Neural crest cell (in vitro differentiated cells): ENCODE data around the gene RNF133. TPM values are rescaled to one million over a fixed set of nuclear protein-coding genes. Genes with fewer than 3 reads are reported as not detected.

Source experiments
- DNase-seq: peaks from one replicate; pipeline ENCODE4 v3.0.0; 2021; ENCODE audit warnings: low read depth, mixed read lengths, low spot score
- H3K27ac Mint-ChIP-seq: one replicate; pipeline ENCODE4 v1.8.0; 2021; ENCODE audit warnings: mild to moderate bottlenecking, mixed read lengths; ENCODE audit not compliant: unreplicated experiment
- H3K27me3 Mint-ChIP-seq: 2 replicates; pipeline ENCODE4 v1.8.0; 2021; ENCODE audit warnings: low read depth, mild to moderate bottlenecking, mixed read lengths
- H3K36me3 Mint-ChIP-seq: 2 replicates; pipeline ENCODE4 v1.8.0; 2021; ENCODE audit warnings: low read depth, mild to moderate bottlenecking, mixed read lengths
- H3K4me1 Mint-ChIP-seq: 2 replicates; pipeline ENCODE4 v1.8.0; 2021; ENCODE audit warnings: mixed read lengths
- H3K4me3 Mint-ChIP-seq: one replicate; pipeline ENCODE4 v1.8.0; 2021; ENCODE audit warnings: mild to moderate bottlenecking, mixed read lengths
- H3K9me3 Mint-ChIP-seq: 2 replicates; pipeline ENCODE4 v1.8.0; 2021; ENCODE audit warnings: mixed read lengths
- CTCF ChIP-seq: fragments of 200-600 bp; sonication (generic); conservative IDR thresholded peaks from 2 replicates; pipeline ENCODE4 v1.5.0; 2021; ENCODE audit warnings: antibody characterized with exemption, mild to moderate bottlenecking
- total RNA-seq: library from RNA; stranded (reverse); gene quantifications from 2 replicates; pipeline ENCODE4 v1.2.1, GENCODE V29; 2021

Gene RNF133
- total RNA-seq, 1 donor from 2014 or later, result 0.16 TPM

GRCh38 chr7:122702872-122703510 is 4.1 kb upstream of the RNF133 start, which contains the start of gene RNF148:
Gene RNF148 (minus strand): TSS chr7:122702922. CDS start chr7:122702750, 172 bp downstream.
- H3K27me3 Mint-ChIP-seq, result no peaks in the 10 kb centered on the region
- peaks cover 2% of the 10 kb centered on the region for H3K9me3 Mint-ChIP-seq
- no peak within 1 kb of the TSS for H3K4me3 Mint-ChIP-seq

DNA sequence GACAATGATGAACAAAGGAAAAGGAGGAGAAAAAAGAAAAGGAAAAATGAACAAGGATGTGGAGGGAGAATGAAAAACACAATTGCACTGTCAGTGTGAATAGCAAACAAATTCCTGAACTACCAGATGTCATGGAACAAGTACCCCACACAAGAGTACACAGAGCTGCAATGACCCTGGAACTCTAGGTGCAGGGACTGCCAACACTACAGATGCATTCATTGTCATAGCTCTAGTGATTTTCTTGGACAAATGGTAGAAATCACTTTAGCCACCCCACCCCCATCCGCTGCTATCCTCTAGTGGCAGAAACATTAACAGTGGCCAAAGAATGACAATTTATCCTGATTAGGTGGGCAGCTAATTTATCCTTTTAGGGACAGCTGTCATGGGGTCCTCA is 3.1 kb downstream of the RNF133 start:
- DNase-seq, result no peak
- no peak for TF ChIP-seq CTCF
- H3K9me3 Mint-ChIP-seq, result peaks cover 6% of the 10 kb centered on the region
- H3K4me1 Mint-ChIP-seq, result peaks cover 11% of the 10 kb centered on the region
- no peak overlapping the region for H3K4me3 Mint-ChIP-seq
- H3K27me3 Mint-ChIP-seq, result no peaks in the 10 kb centered on the region
- H3K27ac Mint-ChIP-seq, result no peak overlapping the region
- H3K36me3 Mint-ChIP-seq, result peaks cover 4% of the 10 kb centered on the region

More at GRCh38 chr7:122702872-122703510, 4.1 kb upstream of the RNF133 start, which contains the start of gene RNF148:
- no peaks in the 10 kb centered on the region for H3K4me1 Mint-ChIP-seq
- TF ChIP-seq CTCF, result no peak
- no peak within 1 kb of the TSS for H3K27ac Mint-ChIP-seq
- no peak for DNase-seq
- H3K36me3 Mint-ChIP-seq, result no peaks in the 10 kb centered on the region

DNA sequence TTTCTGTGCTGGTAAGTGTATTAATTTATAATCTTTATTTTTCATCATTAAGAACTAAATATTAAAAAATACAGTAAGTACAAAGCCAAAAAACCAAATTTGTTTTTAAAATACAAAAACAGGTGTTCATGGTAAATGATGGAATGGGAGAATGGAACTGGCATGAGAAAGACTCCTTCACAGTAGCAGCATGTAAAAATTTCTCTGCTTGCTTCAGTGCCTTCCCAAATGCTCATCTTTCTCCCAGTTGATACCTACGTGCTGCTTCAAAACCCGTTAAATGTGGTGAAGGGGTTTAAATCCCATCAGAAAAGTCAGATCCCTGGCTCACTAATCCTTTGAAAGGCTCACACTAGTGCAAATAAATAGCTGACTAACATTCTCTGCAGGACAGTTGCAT is 4.2 kb downstream of the RNF133 start:
- TF ChIP-seq CTCF, result no peak
- Mint-ChIP-seq H3K9me3 (peaks cover 6% of the 10 kb centered on the region), H3K36me3 (peaks cover 4% of the 10 kb centered on the region), H3K4me3 (no peak overlapping the region), H3K27me3 (no peaks in the 10 kb centered on the region), H3K27ac (no peak overlapping the region), H3K4me1 (peaks cover 11% of the 10 kb centered on the region)
- no peak for DNase-seq

DNA sequence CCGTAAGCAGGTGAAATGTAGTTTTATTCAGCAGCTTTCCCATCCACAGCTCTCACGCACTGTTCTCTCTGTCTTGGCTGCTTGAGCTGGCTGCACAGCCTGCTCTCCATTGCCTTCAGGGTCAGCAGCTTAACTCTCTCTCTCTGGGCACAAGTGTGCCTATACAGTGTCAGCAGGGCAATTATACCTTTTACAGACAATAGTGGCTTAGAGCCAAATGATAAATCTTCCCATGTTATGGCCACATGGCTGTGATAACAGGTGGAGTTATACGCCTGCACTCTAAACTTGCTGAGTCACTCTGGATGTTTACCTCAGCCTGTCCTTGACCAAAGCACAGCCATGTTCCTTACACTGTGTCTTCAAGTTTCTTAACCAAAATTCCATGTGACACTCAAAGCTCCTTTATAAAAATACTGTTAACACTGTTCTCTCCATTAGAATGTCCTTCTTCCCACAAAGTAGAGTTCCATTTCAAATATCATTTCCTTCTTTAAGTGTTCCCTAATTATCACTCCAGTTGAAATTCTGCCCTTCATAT is 6.1 kb downstream of the RNF133 start:
- Mint-ChIP-seq H3K9me3 (peaks cover 6% of the 10 kb centered on the region), H3K36me3 (peaks cover 4% of the 10 kb centered on the region), H3K4me3 (no peak overlapping the region), H3K27ac (no peak overlapping the region), H3K27me3 (no peaks in the 10 kb centered on the region), H3K4me1 (peaks cover 11% of the 10 kb centered on the region)
- no peak for DNase-seq
- no peak for TF ChIP-seq CTCF

DNA sequence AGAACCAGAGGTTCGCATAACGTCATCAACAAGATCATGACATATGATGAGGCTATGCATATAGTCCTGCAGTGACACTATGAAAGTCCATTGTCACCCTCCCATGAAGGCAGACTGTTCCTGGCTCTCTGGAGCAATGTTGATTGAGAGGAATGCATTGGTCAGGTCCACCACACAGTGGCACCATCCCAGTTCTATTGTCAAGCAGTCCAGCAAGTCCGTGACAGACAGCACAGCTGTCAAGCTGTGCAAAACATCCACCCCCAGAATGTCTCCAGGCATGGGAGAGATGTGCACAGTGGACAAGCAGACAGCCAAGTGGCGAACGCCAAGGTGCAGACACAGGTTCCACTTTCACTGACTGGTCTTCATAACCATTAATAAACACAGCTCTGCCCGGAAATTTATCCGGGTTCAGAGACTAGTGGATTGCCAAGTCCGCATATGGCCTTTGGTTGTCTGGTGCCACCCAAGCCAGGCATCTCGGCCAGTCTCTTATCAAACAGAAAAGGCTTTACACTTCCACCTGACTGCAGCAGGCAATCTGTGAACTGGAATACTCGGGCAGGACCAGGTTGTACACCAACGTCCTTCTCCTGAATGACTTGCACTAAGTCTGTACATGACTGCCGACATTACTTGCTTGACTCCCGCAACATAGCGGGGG is 7.2 kb downstream of the RNF133 start:
- H3K27ac Mint-ChIP-seq, result no peak overlapping the region
- H3K9me3 Mint-ChIP-seq, result peaks cover 6% of the 10 kb centered on the region
- no peaks in the 10 kb centered on the region for H3K27me3 Mint-ChIP-seq
- no peak overlapping the region for H3K4me3 Mint-ChIP-seq
- peaks cover 4% of the 10 kb centered on the region for H3K36me3 Mint-ChIP-seq
- peaks cover 11% of the 10 kb centered on the region for H3K4me1 Mint-ChIP-seq
- TF ChIP-seq CTCF, result no peak
- DNase-seq, result no peak
